Limb (tissue), 2 donors: Measurements from ENCODE around the gene TIMM10.

ENCODE experiments used
- DNase-seq, 2 donors: peaks; one replicate each; pipeline ENCODE4 v3.0.0-alpha.2; 2016; ENCODE audit errors: extremely low spot score in 2 of 2

The TIMM10 gene, protein sequence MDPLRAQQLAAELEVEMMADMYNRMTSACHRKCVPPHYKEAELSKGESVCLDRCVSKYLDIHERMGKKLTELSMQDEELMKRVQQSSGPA

DNA sequence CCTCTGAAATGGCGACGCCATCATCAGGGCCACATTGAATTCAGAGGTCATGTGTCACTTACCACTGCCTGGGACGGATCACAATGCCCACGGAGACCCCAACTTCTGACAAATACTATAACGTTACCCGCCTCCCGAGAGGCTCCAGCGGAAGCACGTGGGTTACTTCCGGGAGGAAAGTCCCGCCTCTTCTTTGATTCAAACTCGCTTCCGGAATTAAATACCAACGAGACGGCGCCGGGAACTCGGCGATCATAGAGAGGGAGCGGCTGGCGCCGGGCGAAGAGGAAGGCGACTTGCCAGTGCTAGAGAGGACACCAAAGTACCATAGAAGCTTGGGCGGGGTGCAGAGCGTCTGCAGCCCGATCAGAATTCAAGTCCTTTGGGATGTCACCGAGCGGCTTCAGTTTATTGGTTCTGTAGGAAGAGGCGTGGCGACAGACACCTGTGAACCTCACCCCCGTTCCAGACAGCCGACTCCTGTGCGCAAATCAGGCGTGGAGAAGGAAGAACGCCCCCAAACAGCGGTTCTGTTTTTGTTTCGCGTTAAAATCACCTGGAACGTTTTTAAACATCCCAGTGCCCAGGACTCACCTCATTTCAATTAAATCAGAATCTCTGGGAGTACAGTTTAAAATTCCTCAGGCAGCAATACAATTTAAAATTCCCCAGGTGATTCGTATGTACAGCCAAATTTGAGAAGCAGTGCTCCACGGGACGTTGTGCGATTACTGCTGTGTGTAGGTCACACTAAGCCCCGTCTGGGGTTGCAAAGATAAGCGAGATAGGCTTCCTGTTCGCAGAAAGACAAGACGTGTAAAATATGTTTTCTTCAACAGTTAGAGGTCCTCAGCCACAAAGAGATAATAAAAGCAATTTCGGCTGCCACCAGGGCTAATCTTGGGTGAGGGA lies at the start of gene TIMM10:
TIMM10 (minus strand) TSS at position 159 of the 912 bp plus-strand sequence. CDS start 565 bp downstream, outside the sequence.
- DNase-seq = peak; percentile 92 to 99

DNA sequence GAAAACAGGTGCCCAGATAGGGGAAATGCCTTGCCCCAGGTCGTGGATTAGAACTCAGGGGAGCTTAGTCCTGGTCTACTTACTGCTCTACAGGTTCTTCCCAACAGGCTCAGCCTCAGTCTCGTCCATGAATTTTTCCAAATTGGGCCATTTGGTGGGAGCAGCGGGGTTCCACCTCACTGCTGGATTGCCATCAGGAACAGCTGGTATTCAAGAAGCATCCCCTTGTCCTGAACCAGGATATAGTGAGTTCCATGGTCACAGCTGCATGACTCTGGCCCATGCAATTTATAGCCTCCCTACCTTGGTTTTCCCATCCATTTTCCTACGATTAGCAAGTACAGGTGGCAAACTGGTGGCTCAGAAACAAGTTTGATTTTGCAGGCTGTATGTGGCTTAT lies 43.5 kb upstream of the TIMM10 start:
- DNase-seq = no peak

DNA sequence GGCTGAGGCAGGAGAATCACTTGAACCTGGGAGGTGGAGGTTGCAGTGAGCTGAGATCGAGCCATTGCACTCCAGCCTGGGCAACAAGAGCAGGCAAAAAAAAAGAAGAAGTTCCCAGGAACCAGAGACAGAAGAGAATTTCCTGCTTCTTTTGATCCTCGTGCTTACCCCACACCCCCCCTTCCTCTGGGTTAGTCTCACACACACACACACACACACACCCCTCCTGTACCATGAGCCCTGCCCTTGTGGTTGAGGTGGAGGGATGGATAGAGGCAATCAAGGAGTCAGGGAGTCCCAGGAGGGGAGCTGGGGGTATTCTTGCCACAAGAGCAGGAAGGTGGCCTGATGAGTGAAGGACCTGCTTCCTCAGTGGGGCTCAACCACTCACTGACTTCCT lies 41.1 kb upstream of the TIMM10 start:
- no peak for DNase-seq

DNA sequence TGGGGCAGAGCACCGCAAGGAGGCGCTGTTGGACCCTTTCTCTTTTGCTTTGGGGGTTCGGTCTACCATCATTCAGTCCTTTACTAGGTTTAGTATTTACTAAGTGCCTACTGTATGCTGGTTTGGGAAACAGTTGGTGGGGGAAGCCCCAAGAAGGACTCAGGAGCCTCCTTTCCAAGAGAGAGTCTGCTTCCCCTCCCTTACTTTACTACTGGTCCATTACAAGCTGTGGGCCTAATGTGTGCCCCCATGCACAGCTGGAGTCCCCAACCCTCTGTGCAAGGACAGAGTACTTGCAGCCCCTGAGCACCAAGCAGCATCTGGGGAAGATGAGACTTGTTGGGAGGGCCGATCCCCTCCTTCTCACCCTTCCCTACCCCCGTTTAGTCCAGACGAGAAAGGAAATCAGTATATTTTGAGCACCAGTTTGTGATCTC lies 37.8 kb upstream of the TIMM10 start:
- peak; percentile 80 to 93 for DNase-seq

DNA sequence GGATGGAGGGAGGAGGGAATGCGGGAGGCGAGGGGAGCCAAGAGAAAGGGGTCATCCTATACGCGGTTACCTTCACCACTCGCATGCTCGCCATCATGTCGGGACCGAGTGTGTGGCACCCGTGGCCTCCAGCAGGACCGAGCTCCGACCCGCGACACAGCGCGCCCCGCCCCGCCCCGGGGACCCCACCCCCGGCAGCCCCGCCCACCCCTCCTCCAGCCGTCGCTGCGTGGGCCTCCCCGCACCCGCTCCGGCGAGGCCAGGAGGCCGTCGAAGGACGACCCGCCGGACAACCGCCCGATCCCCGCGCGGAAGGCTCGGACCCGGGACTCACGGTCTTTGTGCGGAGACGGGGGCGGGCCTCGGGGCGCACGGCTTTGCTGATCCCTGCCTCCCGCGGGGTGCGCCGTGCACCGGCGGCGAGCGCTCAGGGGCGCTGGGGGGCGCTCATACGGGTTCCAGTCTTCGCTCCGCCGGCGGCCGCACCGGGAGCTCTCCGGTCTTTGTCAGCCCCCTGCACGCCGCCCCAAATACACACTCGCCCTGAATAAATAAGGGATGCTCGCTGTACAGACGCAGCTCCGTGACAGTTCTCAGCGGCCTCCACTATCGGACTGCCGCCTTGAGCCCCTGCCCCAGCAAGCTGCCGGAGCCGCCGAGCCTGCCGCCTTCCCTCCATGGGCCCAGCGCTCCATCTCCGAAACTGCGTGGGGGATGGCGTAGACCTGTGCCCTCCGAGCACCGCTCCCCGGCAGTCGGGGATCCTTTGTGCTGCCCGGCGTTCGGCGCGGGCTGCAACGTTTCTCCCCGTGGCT lies 37.2 kb upstream of the TIMM10 start, which contains the start of gene UBE2L6:
UBE2L6 (minus strand) TSS at position 158 of the 815 bp plus-strand sequence; CDS start at position 97, 61 bp downstream.
- peak; percentile 38 to 83 for DNase-seq

DNA sequence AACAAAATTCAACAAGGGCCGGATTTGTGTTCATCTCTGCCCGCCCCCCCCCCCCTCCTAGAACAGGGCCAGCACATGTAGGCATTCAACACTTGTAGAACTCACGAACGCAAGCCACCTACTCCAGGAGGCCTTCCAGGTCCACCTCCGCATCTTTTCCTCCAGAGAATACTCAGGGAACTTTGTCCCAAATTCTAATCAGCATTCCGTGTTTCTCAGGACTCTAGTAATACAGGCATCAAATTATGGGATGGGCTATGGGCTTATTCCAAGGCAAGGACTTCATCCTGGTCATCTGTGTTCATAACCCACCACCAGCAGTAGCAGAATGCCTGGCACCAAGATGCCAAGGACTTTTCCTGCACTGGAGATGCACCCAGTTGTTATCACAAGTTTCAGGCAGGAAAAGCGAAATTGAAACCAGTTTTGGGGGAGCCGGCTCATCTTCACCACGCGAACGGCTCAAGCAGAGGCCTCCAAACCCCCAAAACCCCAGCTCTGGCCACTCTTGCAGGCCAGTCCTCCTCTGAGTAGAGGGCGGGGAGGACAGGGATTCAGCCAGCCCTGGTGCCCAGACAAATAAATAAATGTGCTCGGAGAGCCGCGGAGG lies 36.5 kb upstream of the TIMM10 start:
- no peak for DNase-seq

DNA sequence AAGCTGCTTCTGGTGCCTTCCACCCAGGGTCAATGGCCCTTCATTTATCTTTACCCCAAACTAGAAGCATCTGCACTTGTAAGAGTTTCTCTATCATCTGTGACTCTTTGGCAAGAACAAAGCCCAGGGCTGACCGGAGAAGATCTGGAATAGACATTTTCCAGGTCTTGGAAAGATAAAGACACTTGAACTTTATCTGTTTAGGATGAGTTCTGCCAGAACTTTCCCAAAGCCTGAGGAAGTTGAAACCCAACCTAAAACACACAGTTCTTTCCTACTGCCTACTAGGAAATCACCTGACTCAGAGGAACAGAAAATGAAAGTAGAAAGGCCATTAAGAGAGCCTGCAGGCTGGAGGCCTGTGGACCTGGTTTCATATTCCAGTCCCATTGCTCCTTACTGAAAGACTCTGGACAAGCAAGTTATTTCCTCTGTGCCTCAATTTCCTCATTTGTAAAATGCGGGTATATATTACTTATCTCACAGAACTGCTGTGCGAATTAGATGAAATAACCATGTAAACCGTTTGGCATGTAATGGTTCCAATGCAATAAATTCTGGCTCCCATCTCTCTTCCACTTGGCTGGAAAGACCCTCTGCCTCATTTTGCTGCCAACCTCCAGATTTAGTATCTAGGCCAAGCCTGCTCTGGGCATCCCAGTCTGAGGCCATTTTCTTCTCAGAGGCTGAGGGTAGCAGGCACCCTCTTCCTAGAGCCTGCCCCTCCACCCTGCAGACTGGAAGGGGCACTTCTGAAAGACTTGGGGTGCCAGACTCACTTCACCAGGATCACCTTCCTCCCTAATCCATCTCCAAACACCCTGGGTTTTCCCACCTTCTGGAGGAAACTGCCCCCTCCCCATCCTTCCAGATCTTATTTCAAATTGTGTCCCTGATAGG lies 35.7 kb upstream of the TIMM10 start:
- no peak for DNase-seq

DNA sequence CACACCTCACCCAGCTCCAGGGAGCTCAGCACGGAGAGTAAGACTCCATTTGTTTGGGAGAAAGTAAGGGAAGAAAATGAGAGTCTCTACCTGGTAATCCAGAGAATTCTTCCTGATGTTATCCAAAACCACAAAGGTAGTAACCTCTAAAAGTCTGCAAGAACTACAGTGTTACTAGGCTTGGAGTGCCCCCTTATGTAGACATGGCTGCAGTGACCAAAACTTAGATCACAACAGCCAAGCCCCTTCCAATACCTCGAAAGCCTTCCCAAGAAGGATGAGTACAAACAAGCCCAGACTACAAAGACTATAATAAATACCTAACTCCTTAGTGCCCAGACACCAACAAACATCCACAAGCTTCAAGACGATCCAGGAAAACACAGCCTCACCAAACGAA lies 32.0 kb upstream of the TIMM10 start:
- no peak for DNase-seq

DNA sequence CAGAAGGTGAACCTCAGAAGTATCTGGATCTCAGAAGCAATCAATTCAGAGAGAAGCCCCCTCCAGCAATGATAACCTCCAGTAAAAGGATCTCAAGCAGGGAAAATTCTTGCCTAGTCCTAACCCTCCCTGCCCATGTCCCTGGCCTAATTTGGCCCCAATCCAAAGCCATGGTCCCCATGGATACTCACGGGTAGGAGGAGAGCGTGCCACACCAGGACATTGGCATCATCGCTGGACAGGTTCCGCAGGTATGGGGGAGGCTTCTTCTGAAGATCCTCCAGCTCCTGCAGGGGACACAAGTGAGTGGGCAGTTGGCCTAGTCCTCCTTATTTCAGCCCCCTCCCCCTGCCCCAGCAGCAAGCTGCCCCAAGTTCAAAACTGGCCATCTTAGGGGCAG lies 29.6 kb upstream of the TIMM10 start:
- DNase-seq = no peak

DNA sequence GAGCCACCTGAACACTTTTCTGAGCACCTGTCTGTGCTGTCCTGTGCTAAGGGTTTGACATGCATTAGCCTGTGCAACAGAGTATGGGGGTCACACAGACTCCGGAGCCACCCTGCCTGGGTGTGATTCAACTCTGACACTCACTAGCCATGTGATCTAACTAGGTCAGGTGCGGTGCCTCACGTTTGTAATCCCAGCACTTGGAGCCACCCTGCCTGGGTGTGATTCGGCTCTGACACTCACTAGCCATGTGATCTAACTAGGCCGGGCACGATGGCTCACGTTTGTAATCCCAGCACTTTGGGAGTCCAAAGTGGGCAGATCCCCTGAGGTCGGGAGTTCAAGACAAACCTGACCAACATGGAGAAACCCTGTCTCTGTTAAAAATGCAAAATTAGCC lies 25.5 kb upstream of the TIMM10 start:
- no peak for DNase-seq

DNA sequence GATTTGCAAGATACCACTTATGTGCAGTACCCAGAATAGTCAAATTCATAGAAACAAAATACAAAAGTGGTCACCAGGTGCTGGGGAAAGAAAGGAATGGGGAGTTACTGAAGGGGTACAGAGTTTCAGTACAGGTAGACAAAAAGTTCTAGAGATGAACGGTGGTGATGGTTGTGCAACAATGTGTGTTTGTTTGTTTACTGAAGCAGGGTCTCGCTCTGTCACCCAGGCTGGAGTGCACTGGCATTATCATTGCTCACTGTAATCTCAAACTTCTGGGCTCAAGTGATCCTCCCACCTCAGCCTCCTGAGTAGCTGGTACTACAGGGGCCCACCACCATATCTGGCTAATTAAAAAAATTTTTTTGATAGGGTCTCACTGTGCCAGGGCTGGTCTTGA lies 24.8 kb upstream of the TIMM10 start:
- DNase-seq = no peak

DNA sequence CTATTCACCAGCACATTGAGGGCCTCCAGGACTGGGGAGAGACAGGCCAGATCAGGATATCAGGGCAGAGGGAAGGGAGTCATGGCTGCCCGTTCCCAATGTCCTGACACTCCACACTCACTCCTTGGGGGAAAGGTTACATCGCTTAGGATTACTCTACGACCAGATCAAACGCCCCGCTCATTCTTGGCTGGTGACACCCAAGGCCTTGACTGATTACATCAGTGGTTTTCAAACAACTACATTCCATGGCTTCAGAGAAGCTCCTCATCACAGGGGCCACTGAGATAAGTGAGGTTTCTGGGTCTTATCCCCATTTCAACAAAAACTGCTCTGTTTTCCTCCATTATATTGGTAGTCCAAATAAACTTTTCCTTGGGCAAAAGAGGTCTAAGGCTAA lies 21.9 kb upstream of the TIMM10 start:
- DNase-seq = no peak

DNA sequence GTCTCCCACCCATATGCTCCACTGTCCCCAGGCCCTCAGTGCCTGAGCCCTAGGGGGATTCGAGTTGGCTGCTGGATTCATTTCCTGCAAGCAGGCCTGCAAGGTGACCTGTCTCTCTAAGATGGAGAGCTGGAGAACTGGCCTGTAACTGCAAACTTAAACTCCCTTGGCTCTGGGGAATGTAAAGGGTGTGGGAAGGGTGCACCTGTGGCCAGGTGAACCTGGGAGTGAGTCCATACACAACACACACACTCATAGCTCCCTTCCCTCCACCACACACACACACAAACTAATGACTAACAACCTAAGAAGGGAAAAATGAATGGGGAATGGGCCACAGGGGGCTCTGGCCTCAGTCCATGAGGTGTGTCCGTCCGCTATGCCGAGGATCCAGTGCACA lies 21.4 kb upstream of the TIMM10 start:
- DNase-seq = no peak

DNA sequence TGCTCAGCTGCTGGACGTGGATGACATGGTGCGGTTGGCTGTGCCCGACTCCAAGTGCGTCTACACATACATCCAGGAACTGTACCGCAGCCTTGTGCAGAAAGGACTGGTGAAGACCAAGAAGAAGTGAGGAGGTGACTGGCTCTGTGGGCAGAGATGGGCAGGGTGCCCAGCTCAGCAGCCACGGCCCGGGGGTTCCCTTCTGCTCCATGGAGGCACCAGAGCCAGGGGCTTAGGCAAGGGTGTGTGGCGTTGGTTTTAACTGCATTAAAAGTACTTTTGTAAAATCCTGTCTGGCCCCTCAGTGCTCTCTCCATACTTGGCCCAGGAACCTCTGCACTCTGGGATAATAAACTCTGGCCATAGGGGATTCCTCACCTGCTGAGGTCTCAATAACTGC lies 19.4 kb upstream of the TIMM10 start:
- no peak for DNase-seq

DNA sequence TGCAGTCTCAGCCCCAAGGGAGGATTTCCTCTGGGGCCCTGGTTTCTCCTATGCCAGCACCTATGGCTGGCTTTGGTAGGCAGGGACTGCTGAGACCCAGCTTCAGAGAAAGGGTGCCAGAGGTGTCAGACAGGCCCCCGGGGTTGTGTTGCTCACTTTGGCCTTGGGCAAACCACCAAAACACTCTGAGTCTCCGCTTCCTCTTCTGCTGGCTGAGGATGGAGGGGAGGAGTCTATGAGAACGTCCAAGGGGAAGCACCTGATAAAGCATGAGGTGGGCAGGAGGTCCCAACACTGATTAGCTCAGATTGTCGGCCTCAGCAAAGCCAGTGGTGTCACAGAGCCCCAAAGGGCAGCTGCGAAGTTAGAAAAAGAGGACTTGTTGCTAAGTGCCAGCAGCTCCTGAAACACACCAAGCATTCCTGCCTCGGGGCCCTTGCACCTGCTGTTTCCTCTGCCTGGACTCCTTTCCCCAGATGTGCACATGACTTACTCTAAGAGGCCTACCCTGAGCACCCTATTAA lies 17.4 kb upstream of the TIMM10 start:
- no peak for DNase-seq

DNA sequence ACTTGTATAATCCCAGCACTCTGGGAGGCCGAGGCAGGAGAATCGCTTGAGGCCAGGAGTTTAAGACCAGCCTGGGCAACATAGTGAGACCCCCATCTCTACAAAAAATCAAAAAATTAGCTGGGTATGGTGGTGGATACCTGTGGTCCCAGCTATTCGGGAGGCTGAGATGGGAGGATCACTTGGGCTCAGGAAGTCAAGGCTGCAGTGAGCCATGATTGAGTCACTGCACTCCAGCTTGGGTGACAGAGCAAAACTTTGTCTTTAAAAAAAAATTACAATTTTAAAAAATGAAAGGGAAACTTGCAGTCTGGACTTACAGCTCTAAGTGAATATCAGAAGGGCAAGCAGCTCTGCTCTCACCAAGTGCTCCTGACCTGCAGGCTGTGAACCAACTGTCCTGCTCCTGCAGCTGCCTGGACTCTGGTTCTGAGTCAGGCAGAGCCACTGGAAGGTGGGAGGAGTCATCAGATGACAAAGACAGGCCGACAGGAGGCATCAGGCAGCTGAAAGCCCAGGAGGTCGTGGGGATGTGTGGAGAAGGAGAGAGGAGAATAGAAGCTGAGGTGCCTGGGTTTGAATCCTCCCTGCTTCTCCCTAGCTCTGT lies 16.4 kb upstream of the TIMM10 start:
- DNase-seq = no peak

DNA sequence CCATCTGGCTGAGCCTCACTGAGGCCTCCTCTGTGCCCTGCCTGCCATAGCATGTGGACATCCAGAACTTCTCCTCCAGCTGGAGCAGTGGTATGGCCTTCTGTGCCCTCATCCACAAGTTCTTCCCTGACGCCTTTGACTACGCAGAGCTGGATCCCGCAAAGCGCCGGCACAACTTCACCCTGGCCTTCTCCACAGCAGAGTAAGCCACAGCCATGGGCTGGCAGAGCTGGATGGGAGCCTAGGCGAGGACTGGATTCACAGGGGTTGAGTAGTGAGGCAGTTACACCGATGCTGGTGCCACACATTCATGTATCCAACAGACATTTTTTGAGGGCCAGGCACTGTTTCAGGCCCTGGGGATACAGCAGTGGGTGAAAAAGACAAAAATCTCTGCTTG lies 15.9 kb upstream of the TIMM10 start:
- no peak for DNase-seq

DNA sequence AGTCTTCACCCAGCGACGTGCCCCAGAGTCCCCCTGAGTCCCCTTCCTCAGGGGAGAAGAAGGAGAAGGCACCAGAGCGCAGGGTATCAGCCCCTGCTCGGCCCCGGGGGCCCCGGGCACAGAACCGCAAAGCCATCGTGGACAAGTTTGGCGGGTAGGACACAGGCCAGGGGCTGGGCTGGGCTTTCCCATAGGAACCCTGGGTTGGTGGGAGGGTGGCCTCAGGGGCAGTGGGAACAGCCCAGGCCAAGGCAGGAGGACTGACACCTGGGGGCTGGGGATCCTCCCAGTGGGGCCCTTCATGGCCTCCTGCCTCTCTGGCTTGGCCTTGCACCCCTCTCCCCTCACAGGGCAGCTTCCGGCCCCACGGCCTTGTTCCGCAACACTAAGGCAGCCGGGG lies 15.3 kb upstream of the TIMM10 start:
- DNase-seq = no peak

DNA sequence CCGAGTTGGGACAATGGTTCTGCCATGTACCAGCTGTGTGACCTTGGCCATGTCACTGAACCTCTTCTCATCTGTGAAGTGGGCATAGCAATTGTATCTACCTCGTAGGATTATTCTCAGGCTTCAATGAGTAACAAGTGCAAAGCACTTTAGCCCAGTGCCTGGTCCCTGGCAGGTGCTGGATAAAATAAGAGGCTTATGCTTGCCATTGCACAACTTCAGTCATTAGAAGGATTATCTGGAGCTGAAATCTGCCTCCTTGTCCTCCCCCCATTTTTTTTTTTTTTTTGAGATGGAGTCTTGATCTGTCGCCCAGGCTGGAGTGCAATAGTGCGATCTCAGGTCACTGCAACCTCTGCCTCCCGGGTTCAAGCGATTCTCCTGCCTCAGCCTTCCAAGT lies 14.0 kb upstream of the TIMM10 start:
- DNase-seq = no peak

DNA sequence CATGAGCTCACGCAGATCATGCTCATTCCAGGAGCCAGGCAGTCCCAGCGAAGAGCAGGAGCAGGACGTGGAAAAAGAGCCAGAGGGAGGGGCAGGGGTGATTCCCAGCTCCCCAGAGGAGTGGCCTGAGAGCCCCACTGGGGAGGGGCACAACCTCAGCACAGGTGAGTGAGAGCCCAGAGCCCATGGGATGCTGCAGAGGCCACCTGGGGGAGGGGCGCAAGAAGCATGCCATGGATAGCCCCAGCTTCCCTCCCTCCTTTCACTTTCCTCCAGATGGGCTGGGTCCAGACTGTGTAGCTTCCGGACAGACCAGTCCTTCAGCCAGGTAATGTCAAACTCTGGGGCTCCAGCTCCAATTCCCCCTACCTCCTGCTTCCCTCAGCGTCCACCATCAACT lies 13.0 kb upstream of the TIMM10 start:
- DNase-seq = no peak
